HepG2 (cell line): ENCODE data around the gene WDR76. TPM values are rescaled to one million over a fixed set of nuclear protein-coding genes. Genes with fewer than 3 reads are reported as not detected.

ENCODE experiments used
- MAF1 ChIP-seq: sonication (generic); formaldehyde crosslinking; IDR thresholded peaks from 2 replicates; pipeline ENCODE4 v1.5.0; 2020; ENCODE audit warnings: missing genetic modification reagents, borderline replicate concordance
- U2AF2 ChIP-seq: fragments of 200-400 bp; formaldehyde crosslinking; IDR thresholded peaks from 2 replicates; pipeline ENCODE4 v1.6.1; 2017; ENCODE audit warnings: low read depth, mild to moderate bottlenecking, low read length
- ZNF232 ChIP-seq: sonication (generic); formaldehyde crosslinking; IDR thresholded peaks from 2 replicates; pipeline ENCODE4 v1.4.0; 2020; ENCODE audit warnings: missing genetic modification reagents, borderline replicate concordance
- ZNF83 ChIP-seq: sonication (generic); formaldehyde crosslinking; IDR thresholded peaks from 2 replicates; pipeline ENCODE4 v1.4.0; 2020; ENCODE audit warnings: missing genetic modification reagents, mild to moderate bottlenecking, borderline replicate concordance
- polyA plus RNA-seq, 8 experiments: library from polyadenylated mRNA; depleted of rRNA in 3 of 8; stranded (reverse) in 7 of 8; unstranded in 1 of 8; fragments of >200 nt; fragmentation: Illumina TruSeq in 4 of 8; extraction: Trizol in 4 of 8; gene quantifications; 2 replicates each; pipeline versions ENCODE4 v1.2.1 to v1.2.3, GENCODE V29; 2011 to 2016; ENCODE audit warnings: low read depth in 4 of 8, missing spikeins in 1 of 8, mixed read lengths in 1 of 8; ENCODE audit not compliant: insufficient read depth in 1 of 8
- total RNA-seq, 5 experiments: library from RNA; depleted of rRNA; stranded (reverse); fragments of >200 nt; fragmentation: Illumina TruSeq; extraction: Trizol; gene quantifications; 2 replicates each; pipeline ENCODE4 v1.2.3, GENCODE V29; 2016; ENCODE audit warnings: low read depth in 1 of 5
- TF ChIP-seq, protein P1 (sequence below): sonication (generic); formaldehyde crosslinking; IDR thresholded peaks from 2 replicates; pipeline ENCODE4 v1.4.0; 2020; ENCODE audit warnings: missing genetic modification reagents
- TF ChIP-seq, protein P2 (sequence below): sonication (generic); formaldehyde crosslinking; IDR thresholded peaks from 2 replicates; pipeline ENCODE4 v1.5.0; 2020; ENCODE audit warnings: mild to moderate bottlenecking, missing genetic modification reagents, borderline replicate concordance
- TF ChIP-seq, protein P3 (sequence below): sonication (generic); formaldehyde crosslinking; IDR thresholded peaks from 2 replicates; pipeline ENCODE4 v1.8.0; 2022; ENCODE audit warnings: missing genetic modification reagents, mild to moderate bottlenecking, inconsistent platforms, borderline replicate concordance

WDR76 gene
- total and polyA plus RNA-seq, 2 of the 13 experiments (the other 11 are each of a cell fraction or from before 2014, with no cell fraction given), result 1.1 to 9.7 TPM

DNA sequence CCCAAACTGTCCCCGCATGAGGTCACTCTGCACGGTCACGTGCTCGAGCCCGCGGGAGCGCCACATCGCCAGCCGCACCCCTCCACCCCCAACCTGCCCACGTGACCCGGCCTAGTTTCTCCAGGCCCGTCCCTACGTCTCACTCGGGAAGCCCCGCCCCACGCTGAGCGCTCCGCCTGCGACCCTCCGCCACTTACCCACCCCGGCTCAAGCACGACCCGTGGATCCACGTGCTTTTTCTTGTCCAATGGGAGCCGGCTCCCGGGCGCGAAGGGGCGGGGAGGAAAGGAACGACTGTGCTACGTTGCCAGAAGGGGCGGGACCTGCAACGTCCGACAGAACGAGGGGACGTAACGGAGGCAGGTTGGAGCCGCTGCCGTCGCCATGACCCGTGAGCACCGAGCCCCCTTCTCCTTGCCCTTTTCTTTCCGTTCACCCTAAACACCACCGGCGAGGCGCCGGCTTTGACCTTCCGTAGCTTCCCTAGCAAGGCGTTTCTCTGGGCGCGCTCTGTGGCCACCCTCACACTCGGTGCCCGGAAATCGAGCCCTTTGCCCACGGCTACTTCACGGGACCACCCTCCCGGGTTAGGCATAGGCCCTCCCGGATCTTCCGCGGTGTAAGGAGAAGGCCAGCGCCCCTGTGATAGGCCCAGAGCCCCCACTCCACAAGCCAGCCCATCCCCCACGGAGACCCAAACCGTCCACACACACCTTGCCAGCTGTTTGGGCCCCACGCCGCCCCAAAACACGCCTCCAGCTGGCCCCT lies 34.6 kb upstream of the WDR76 start, which contains the start of gene SERF2 (continued):
- TF ChIP-seq, protein P1, sequence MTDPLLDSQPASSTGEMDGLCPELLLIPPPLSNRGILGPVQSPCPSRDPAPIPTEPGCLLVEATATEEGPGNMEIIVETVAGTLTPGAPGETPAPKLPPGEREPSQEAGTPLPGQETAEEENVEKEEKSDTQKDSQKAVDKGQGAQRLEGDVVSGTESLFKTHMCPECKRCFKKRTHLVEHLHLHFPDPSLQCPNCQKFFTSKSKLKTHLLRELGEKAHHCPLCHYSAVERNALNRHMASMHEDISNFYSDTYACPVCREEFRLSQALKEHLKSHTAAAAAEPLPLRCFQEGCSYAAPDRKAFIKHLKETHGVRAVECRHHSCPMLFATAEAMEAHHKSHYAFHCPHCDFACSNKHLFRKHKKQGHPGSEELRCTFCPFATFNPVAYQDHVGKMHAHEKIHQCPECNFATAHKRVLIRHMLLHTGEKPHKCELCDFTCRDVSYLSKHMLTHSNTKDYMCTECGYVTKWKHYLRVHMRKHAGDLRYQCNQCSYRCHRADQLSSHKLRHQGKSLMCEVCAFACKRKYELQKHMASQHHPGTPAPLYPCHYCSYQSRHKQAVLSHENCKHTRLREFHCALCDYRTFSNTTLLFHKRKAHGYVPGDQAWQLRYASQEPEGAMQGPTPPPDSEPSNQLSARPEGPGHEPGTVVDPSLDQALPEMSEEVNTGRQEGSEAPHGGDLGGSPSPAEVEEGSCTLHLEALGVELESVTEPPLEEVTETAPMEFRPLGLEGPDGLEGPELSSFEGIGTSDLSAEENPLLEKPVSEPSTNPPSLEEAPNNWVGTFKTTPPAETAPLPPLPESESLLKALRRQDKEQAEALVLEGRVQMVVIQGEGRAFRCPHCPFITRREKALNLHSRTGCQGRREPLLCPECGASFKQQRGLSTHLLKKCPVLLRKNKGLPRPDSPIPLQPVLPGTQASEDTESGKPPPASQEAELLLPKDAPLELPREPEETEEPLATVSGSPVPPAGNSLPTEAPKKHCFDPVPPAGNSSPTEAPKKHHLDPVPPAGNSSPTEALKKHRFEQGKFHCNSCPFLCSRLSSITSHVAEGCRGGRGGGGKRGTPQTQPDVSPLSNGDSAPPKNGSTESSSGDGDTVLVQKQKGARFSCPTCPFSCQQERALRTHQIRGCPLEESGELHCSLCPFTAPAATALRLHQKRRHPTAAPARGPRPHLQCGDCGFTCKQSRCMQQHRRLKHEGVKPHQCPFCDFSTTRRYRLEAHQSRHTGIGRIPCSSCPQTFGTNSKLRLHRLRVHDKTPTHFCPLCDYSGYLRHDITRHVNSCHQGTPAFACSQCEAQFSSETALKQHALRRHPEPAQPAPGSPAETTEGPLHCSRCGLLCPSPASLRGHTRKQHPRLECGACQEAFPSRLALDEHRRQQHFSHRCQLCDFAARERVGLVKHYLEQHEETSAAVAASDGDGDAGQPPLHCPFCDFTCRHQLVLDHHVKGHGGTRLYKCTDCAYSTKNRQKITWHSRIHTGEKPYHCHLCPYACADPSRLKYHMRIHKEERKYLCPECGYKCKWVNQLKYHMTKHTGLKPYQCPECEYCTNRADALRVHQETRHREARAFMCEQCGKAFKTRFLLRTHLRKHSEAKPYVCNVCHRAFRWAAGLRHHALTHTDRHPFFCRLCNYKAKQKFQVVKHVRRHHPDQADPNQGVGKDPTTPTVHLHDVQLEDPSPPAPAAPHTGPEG, result 0 out of 2 replicates have a peak, but pooled peaks have one; percentile 64
- no peak for TF ChIP-seq ZNF232 (CRISPR knock-in tag)
- TF ChIP-seq MAF1 (CRISPR knock-in tag), result no peak
- TF ChIP-seq, protein P2, sequence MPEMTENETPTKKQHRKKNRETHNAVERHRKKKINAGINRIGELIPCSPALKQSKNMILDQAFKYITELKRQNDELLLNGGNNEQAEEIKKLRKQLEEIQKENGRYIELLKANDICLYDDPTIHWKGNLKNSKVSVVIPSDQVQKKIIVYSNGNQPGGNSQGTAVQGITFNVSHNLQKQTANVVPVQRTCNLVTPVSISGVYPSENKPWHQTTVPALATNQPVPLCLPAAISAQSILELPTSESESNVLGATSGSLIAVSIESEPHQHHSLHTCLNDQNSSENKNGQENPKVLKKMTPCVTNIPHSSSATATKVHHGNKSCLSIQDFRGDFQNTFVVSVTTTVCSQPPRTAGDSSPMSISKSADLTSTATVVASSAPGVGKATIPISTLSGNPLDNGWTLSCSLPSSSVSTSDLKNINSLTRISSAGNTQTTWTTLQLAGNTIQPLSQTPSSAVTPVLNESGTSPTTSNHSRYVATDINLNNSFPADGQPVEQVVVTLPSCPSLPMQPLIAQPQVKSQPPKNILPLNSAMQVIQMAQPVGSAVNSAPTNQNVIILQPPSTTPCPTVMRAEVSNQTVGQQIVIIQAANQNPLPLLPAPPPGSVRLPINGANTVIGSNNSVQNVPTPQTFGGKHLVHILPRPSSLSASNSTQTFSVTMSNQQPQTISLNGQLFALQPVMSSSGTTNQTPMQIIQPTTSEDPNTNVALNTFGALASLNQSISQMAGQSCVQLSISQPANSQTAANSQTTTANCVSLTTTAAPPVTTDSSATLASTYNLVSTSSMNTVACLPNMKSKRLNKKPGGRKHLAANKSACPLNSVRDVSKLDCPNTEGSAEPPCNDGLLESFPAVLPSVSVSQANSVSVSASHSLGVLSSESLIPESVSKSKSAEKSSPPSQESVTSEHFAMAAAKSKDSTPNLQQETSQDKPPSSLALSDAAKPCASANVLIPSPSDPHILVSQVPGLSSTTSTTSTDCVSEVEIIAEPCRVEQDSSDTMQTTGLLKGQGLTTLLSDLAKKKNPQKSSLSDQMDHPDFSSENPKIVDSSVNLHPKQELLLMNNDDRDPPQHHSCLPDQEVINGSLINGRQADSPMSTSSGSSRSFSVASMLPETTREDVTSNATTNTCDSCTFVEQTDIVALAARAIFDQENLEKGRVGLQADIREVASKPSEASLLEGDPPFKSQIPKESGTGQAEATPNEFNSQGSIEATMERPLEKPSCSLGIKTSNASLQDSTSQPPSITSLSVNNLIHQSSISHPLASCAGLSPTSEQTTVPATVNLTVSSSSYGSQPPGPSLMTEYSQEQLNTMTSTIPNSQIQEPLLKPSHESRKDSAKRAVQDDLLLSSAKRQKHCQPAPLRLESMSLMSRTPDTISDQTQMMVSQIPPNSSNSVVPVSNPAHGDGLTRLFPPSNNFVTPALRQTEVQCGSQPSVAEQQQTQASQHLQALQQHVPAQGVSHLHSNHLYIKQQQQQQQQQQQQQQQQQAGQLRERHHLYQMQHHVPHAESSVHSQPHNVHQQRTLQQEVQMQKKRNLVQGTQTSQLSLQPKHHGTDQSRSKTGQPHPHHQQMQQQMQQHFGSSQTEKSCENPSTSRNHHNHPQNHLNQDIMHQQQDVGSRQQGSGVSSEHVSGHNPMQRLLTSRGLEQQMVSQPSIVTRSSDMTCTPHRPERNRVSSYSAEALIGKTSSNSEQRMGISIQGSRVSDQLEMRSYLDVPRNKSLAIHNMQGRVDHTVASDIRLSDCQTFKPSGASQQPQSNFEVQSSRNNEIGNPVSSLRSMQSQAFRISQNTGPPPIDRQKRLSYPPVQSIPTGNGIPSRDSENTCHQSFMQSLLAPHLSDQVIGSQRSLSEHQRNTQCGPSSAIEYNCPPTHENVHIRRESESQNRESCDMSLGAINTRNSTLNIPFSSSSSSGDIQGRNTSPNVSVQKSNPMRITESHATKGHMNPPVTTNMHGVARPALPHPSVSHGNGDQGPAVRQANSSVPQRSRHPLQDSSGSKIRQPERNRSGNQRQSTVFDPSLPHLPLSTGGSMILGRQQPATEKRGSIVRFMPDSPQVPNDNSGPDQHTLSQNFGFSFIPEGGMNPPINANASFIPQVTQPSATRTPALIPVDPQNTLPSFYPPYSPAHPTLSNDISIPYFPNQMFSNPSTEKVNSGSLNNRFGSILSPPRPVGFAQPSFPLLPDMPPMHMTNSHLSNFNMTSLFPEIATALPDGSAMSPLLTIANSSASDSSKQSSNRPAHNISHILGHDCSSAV, result no peak
- no peak for TF ChIP-seq U2AF2
- TF ChIP-seq ZNF83 (CRISPR knock-in tag), result 0 out of 2 replicates have a peak, but pooled peaks have one; percentile 23
- TF ChIP-seq, protein P3, sequence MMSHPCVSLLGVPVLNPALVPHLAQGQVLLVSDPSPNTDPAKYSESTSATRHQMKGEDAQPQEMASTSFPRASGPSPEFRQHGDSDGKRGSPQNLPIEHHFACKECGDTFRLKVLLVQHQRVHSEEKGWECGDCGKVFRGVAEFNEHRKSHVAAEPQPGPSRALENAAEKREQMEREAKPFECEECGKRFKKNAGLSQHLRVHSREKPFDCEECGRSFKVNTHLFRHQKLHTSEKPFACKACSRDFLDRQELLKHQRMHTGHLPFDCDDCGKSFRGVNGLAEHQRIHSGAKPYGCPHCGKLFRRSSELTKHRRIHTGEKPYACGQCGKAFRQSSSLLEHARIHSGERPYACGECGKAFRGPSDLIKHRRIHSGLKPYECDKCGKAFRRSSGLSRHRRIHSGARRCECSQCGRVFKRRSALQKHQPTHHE (CRISPR knock-in tag), result no peak
